Vagina (tissue), 2 donors: ENCODE measurements around the gene ATP2B2. TPM values are rescaled to one million over a fixed set of nuclear protein-coding genes. Genes with fewer than 3 reads are reported as not detected.

Experiments
- DNase-seq, 2 donors: peaks; one replicate each; pipeline ENCODE4 v3.0.0-alpha.2; 2017; ENCODE audit errors: extremely low spot score in 2 of 2
- H3K27ac ChIP-seq: fragments of 200-600 bp; sonication (generic); one replicate; pipeline ENCODE4 v1.5.1; 2019
- H3K27me3 ChIP-seq: fragments of 200-600 bp; sonication (generic); one replicate; pipeline ENCODE4 v1.5.1; 2019
- H3K36me3 ChIP-seq, 2 donors: fragments of 200-600 bp; sonication (generic); one replicate each; pipeline ENCODE4 v1.5.1; 2017 to 2019
- H3K4me1 ChIP-seq: fragments of 200-600 bp; sonication (generic); one replicate; pipeline ENCODE4 v1.5.1; 2019
- H3K4me3 ChIP-seq, 2 donors: fragments of 200-600 bp; sonication (generic); 1 replicate in 1 of 2; 2 replicates in 1 of 2; pipeline ENCODE4 v1.5.1; 2016 to 2019
- H3K9me3 ChIP-seq: fragments of 200-600 bp; sonication (generic); one replicate; pipeline ENCODE4 v1.5.1; 2019
- POLR2A ChIP-seq, 2 donors: fragments of 450-650 bp; IDR thresholded peaks; one replicate each; pipeline ENCODE4 v1.6.1; 2017; ENCODE audit warnings: antibody characterized with exemption in 2 of 2, mild to moderate bottlenecking in 2 of 2, moderate library complexity in 2 of 2
- POLR2AphosphoS5 ChIP-seq, 2 donors: sonication (generic); formaldehyde crosslinking; IDR thresholded peaks; one replicate each; pipeline ENCODE4 v1.9.0; 2017; ENCODE audit warnings: antibody characterized with exemption in 2 of 2, mild to moderate bottlenecking in 2 of 2, low read depth in 1 of 2; ENCODE audit not compliant: insufficient read depth in 1 of 2
- intact Hi-C: fragments of 100-400 bp; cut with DNase I; formaldehyde crosslinking; loops from one replicate; pipeline ENCODE4 v1.15.1; 2023
- total RNA-seq: library from RNA; depleted of rRNA; stranded (reverse); fragments of >200 nt; gene quantifications from one replicate; pipeline ENCODE4 v1.2.3, GENCODE V29; 2016
- TF ChIP-seq, protein P1 (sequence below), 3 experiments: fragments of 450-650 bp in 2 of 3; fragments of 200-600 bp in 1 of 3; sonication (generic) in 1 of 3; IDR thresholded peaks; one replicate each; pipeline ENCODE4 v1.5.1; 2017 to 2019; ENCODE audit warnings: antibody characterized with exemption in 3 of 3, mild to moderate bottlenecking in 2 of 3, moderate library complexity in 2 of 3

Gene ATP2B2
- total RNA-seq, 1 donor from 2014 or later = 0.25 TPM

DNA sequence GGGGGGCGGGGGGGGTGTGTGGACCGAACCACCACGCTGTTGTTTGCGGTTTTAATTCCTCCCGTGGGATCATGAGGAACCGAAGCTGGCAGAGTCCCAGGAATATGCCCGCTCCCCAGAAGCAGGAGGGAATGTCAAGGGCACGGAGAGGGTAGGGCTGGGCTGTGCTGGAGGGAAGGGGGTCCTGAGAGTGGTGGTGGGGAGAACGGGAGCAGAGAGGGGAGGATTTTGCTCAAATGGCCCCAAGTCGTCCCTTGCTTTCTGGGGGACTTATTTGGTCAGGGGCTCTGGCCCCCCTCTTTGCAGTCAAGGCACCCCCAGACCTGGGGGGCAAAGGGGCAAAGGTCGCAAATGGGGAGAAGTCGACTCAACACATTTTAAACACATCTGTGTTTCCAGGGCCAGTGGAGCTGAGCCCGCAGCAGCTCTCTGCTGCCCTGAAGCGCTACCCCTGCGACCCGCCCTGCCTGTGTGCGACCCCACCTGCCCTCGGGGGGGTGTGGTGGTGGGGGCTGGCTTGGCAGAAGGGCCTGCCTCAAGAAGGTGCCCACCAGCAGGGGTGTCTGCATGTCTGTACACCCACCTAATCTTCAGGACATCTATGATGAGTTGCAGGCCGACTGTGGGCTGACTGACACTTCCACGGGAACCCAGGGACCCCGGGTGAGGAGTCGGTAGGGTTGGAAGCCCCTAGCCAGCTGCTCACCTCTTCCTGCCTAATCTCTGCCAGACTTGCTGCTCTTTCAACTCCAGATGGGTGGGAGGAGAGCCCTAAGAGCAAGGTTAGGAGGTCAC is 602 bp upstream of the ATP2B2 start:
- peak overlapping the region; percentile 21 to 44 for H3K4me3 ChIP-seq
- no peaks in the 10 kb centered on the region for H3K36me3 ChIP-seq
- intact Hi-C loops = no loop called here
- no peak for TF ChIP-seq POLR2AphosphoS5 (IDR thresholded peaks at IDR 0.05; ENCODE audit: insufficient read depth in 1 of 2, low read depth in 1 of 2)
- TF ChIP-seq POLR2A (IDR thresholded peaks at IDR 0.05) = no peak
- TF ChIP-seq, protein P1, sequence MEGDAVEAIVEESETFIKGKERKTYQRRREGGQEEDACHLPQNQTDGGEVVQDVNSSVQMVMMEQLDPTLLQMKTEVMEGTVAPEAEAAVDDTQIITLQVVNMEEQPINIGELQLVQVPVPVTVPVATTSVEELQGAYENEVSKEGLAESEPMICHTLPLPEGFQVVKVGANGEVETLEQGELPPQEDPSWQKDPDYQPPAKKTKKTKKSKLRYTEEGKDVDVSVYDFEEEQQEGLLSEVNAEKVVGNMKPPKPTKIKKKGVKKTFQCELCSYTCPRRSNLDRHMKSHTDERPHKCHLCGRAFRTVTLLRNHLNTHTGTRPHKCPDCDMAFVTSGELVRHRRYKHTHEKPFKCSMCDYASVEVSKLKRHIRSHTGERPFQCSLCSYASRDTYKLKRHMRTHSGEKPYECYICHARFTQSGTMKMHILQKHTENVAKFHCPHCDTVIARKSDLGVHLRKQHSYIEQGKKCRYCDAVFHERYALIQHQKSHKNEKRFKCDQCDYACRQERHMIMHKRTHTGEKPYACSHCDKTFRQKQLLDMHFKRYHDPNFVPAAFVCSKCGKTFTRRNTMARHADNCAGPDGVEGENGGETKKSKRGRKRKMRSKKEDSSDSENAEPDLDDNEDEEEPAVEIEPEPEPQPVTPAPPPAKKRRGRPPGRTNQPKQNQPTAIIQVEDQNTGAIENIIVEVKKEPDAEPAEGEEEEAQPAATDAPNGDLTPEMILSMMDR (IDR thresholded peaks at IDR 0.05) = no peak
- H3K27ac ChIP-seq = no peak overlapping the region
- no peak for DNase-seq
- H3K9me3 ChIP-seq = no peaks in the 10 kb centered on the region
- no peaks in the 10 kb centered on the region for H3K27me3 ChIP-seq
- H3K4me1 ChIP-seq = peaks cover 10% of the 10 kb centered on the region

DNA sequence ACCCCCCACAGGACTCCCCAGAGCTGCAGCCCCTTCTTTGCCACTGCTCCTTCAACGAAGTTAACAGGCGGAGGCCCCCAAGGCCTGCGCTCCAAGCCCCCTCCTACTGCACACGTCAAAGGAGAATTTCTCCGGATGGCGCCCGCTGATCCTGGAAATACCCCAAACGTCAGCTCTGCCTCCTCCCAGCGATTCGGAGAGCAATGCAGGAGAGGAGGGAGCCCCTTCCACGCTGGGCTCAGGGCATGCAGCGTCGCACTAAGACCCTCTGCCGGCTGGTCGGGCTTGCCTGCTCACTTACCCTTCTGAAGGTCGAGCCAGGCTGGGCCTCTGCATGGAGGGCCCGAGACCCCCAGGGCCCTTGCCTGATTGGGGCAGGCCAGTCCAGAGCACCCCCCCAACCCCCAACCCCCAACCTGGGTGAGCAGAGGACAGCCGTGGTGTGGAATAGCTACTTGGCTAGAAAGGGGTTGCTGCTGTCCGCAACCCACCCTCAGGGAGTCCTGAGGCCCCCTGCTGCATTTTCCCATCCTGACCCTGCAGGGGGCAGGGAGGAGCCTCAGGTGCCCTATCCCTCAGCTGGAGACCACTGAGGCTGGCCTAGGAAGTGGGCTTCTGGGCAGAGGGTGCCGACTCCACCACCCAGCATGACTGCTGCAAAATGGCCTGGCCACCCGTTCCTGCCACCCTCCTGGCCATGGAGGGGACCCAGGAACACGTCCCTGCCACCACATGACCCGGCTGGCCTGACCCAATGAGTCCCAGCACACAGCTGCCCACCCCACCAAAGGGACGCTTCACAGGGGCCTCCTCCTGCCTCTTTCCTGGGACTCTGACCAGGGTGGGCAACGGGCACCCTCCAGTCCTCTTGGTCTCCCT is 976 bp downstream of the ATP2B2 start:
- Histone ChIP-seq H3K27ac (no peak overlapping the region), H3K9me3 (no peaks in the 10 kb centered on the region), H3K27me3 (no peaks in the 10 kb centered on the region), H3K4me3 (no peak overlapping the region), H3K36me3 (no peaks in the 10 kb centered on the region), H3K4me1 (peaks cover 10% of the 10 kb centered on the region)
- DNase-seq = no peak
- intact Hi-C loops = no loop called here
- TF ChIP-seq, protein P1 (IDR thresholded peaks at IDR 0.05) = no peak
- TF ChIP-seq POLR2AphosphoS5 (IDR thresholded peaks at IDR 0.05; ENCODE audit: insufficient read depth in 1 of 2, low read depth in 1 of 2) (no peak), POLR2A (IDR thresholded peaks at IDR 0.05) (no peak)

DNA sequence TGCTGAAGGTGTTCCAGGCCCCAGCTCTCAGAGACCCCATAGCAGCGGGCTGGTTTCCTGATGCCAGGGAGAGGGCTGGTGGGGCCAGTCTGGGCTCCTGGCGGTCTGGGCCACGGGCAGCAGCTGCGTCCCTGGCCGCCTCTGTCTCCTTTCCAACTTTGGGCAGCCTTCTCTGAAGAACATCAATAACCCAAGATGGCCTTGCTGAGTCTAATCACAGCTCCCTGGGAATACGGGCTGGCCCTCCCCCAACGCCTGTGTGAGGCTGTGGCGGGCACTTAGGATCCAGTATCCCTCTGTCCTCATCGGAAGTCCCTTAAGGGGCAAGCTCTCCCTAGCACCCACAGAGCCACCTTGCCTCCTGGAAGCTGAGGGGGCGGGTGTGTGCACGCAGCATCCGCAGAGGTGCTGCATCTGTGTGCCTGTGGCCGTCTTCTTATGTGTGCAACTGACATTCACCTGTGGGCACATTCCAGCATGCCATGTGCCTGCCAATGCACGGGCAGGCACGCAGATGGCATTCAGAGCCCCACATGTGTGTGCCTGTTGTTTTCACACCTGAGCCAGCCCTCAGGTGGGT is 2.1 kb downstream of the ATP2B2 start:
- Histone ChIP-seq H3K36me3 (no peaks in the 10 kb centered on the region), H3K9me3 (no peaks in the 10 kb centered on the region), H3K4me1 (peaks cover 10% of the 10 kb centered on the region), H3K27ac (no peak overlapping the region), H3K27me3 (no peaks in the 10 kb centered on the region), H3K4me3 (no peak overlapping the region)
- DNase-seq = no peak
- TF ChIP-seq POLR2AphosphoS5 (IDR thresholded peaks at IDR 0.05; ENCODE audit: insufficient read depth in 1 of 2, low read depth in 1 of 2) (no peak), POLR2A (IDR thresholded peaks at IDR 0.05) (no peak)
- TF ChIP-seq, protein P1 (IDR thresholded peaks at IDR 0.05) = no peak
- intact Hi-C loops = no loop called here

GRCh38 chr3:10502185-10502880 is 3.1 kb downstream of the ATP2B2 start:
- H3K9me3 ChIP-seq = no peaks in the 10 kb centered on the region
- no peak overlapping the region for H3K4me3 ChIP-seq
- H3K4me1 ChIP-seq = peaks cover 10% of the 10 kb centered on the region
- no peaks in the 10 kb centered on the region for H3K27me3 ChIP-seq
- no peaks in the 10 kb centered on the region for H3K36me3 ChIP-seq
- no peak overlapping the region for H3K27ac ChIP-seq
- intact Hi-C loops = no loop called here
- TF ChIP-seq, protein P1 (IDR thresholded peaks at IDR 0.05) = no peak
- TF ChIP-seq POLR2AphosphoS5 (IDR thresholded peaks at IDR 0.05; ENCODE audit: insufficient read depth in 1 of 2, low read depth in 1 of 2) = no peak
- TF ChIP-seq POLR2A (IDR thresholded peaks at IDR 0.05) = no peak
- DNase-seq = no peak
